Choroid plexus epithelial cell (primary cell): Measurements from ENCODE around the gene MTARC1.

Source experiments
- DNase-seq: peaks from one replicate; pipeline ENCODE4 v3.0.0-alpha.2; 2010; ENCODE audit warnings: low read depth
- H3K4me3 ChIP-seq: 2 replicates; pipeline ENCODE4 v1.5.1; 2011; ENCODE audit warnings: low read depth, mild to moderate bottlenecking, control low read depth, low read length, moderate library complexity
- CTCF ChIP-seq: conservative IDR thresholded peaks from 2 replicates; pipeline ENCODE4 v1.5.1; 2011; ENCODE audit warnings: low read depth, mild to moderate bottlenecking, control low read depth, inconsistent platforms, low read length, moderate library complexity

Gene MTARC1

GRCh38 chr1:220748089-220748934, 38.4 kb upstream of the MTARC1 start, which contains the start of gene MTARC2:
Gene MTARC2, plus strand, starts transcription at chr1:220748322. Its CDS starts 210 bp downstream, at chr1:220748532.
- TF ChIP-seq CTCF, result no peak
- DNase-seq, result peak; percentile 51
- H3K4me3 ChIP-seq, result peak within 1 kb of the TSS; percentile 65

- DNase-seq, result no peak
- TF ChIP-seq CTCF, result no peak
- peak overlapping the region; percentile 65 for H3K4me3 ChIP-seq
Measured at GRCh38 chr1:220748936-220749335, 37.8 kb upstream of the MTARC1 start.

- TF ChIP-seq CTCF, result no peak
- no peak overlapping the region for H3K4me3 ChIP-seq
- DNase-seq, result no peak
Measured at GRCh38 chr1:220750131-220750515, 36.6 kb upstream of the MTARC1 start.

- no peak for TF ChIP-seq CTCF
- no peak overlapping the region for H3K4me3 ChIP-seq
Measured at GRCh38 chr1:220751111-220751510, 35.6 kb upstream of the MTARC1 start.

GRCh38 chr1:220754212-220754917, 32.3 kb upstream of the MTARC1 start:
- no peak for DNase-seq
- no peak for TF ChIP-seq CTCF
- no peak overlapping the region for H3K4me3 ChIP-seq

More at GRCh38 chr1:220751111-220751510, 35.6 kb upstream of the MTARC1 start:
- no peak for DNase-seq

- DNase-seq, result no peak
- H3K4me3 ChIP-seq, result no peak overlapping the region
- no peak for TF ChIP-seq CTCF
Measured at GRCh38 chr1:220754918-220755295, 31.8 kb upstream of the MTARC1 start.

- no peak overlapping the region for H3K4me3 ChIP-seq
- no peak for DNase-seq
- no peak for TF ChIP-seq CTCF
Measured at GRCh38 chr1:220755309-220755708, 31.4 kb upstream of the MTARC1 start.
